Ectodermal cell (in vitro differentiated cells): ENCODE results near the gene INSL3.
"Not testable (repeated sequence)": the region's sequence is repeated elsewhere in the genome, so short reads cannot be mapped to it uniquely, and the experiment has no call there.

Experiments
- H3K27ac ChIP-seq: 2 replicates; pipeline ENCODE4 v1.7.0; 2013; ENCODE audit warnings: mild to moderate bottlenecking, low read depth, low read length; ENCODE audit not compliant: insufficient read depth, poor library complexity, severe bottlenecking
- H3K27me3 ChIP-seq: 2 replicates; pipeline ENCODE4 v1.7.0; 2013; ENCODE audit warnings: mild to moderate bottlenecking, low read length; ENCODE audit not compliant: insufficient read depth, control insufficient read depth, poor library complexity, severe bottlenecking
- H3K36me3 ChIP-seq: one replicate; pipeline ENCODE4 v1.7.0; 2013; ENCODE audit warnings: low read length; ENCODE audit not compliant: control insufficient read depth, insufficient read depth
- H3K4me1 ChIP-seq: one replicate; pipeline ENCODE4 v1.7.0; 2013; ENCODE audit warnings: low read length; ENCODE audit not compliant: control insufficient read depth, insufficient read depth
- H3K4me3 ChIP-seq: 2 replicates; pipeline ENCODE4 v1.7.0; 2013; ENCODE audit warnings: low read depth, low read length, control low read depth; ENCODE audit not compliant: insufficient read depth
- H3K9me3 ChIP-seq: 2 replicates; pipeline ENCODE4 v1.7.0; 2013; ENCODE audit warnings: mild to moderate bottlenecking, low read length, moderate library complexity; ENCODE audit not compliant: control insufficient read depth
- WGBS, 2 experiments: methylation state at CpG; one replicate each; pipeline ENCODE4 v1.1.7; 2013; ENCODE audit warnings: missing lambda C conversion rate in 2 of 2; 5-methylcytosine and 5-hydroxymethylcytosine counted together

The INSL3 gene

GRCh38 chr19:17784201-17785008, 36.9 kb downstream of the INSL3 start:
- H3K27me3 ChIP-seq = no peaks in the 10 kb centered on the region
- no peaks in the 10 kb centered on the region for H3K36me3 ChIP-seq
- no peaks in the 10 kb centered on the region for H3K4me1 ChIP-seq
- 72 to 75% methylated on average over 32 of the region's 32 CpGs for WGBS, 2 experiments
- H3K9me3 ChIP-seq = no peaks in the 10 kb centered on the region
- H3K27ac ChIP-seq = no peak overlapping the region
- H3K4me3 ChIP-seq = no peak overlapping the region

GRCh38 chr19:17783721-17784120, 37.6 kb downstream of the INSL3 start:
- H3K36me3 ChIP-seq = not testable (repeated sequence)

GRCh38 chr19:17780781-17781180, 40.5 kb downstream of the INSL3 start:
- no peaks in the 10 kb centered on the region for H3K36me3 ChIP-seq
- H3K4me3 ChIP-seq = no peak overlapping the region
- no peaks in the 10 kb centered on the region for H3K9me3 ChIP-seq
- no peaks in the 10 kb centered on the region for H3K27me3 ChIP-seq
- WGBS, 2 experiments = 88 to 94% methylated on average over 2 of the region's 2 CpGs
- H3K27ac ChIP-seq = no peak overlapping the region
- H3K4me1 ChIP-seq = no peaks in the 10 kb centered on the region

More at GRCh38 chr19:17783721-17784120, 37.6 kb downstream of the INSL3 start:
- not testable (repeated sequence) for H3K27me3 ChIP-seq, H3K27ac ChIP-seq, H3K4me3 ChIP-seq, H3K9me3 ChIP-seq, H3K4me1 ChIP-seq
- 90 to 93% methylated on average over 5 of the region's 5 CpGs for WGBS, 2 experiments

DNA sequence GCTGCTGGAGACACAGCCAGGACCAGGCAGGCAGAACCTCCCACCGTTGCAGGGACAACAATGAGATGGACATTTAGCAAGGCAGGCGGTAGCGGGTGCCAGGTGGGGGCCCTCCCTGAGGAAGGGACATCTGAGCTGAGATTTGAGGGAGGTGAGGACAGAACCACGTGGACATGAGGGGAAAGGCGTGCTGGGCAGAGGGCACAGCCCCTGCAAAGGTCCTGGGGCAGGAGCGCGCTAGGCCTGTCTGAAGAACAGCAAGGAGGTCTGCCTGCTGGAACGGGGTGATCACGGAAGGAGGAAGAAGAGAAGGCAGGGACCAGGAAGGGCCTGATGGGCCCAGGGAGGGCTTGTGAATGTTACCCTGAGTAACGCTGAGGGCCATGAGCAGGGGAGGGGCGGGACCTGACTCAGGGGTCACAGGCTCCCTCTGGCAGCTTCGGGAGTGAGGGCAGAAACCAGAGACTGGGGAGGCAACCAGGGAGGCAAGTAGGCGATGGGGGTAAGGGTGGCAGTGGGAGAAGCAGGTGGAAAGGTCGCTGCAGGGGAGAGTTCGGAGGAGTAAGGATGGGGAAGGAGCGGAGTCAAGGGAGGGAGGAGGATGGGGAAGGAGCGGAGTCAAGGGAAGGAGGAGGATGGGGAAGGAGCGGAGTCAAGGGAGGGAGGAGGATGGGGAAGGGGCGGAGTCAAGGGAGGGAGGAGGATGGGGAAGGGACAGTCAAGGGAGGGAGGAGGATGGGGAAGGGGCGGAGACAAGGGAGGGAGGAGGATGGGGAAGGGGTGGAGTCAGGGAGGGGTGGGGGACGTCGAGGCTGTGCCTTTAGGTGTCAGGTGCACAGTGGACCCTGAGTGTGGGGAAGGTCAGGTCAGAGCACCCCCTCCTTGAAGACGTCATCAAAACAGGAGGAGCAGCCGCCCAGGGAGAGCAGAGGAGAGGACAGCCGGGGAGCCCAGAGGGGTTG, 42.1 kb downstream of the INSL3 start:
- no peak overlapping the region for H3K27ac ChIP-seq
- H3K4me1 ChIP-seq = peaks cover 6% of the 10 kb centered on the region
- no peaks in the 10 kb centered on the region for H3K27me3 ChIP-seq
- 10 to 14% methylated on average over 25 of the region's 25 CpGs for WGBS, 2 experiments
- peak overlapping the region; percentile 30 for H3K4me3 ChIP-seq
- no peaks in the 10 kb centered on the region for H3K36me3 ChIP-seq
- H3K9me3 ChIP-seq = no peaks in the 10 kb centered on the region

DNA sequence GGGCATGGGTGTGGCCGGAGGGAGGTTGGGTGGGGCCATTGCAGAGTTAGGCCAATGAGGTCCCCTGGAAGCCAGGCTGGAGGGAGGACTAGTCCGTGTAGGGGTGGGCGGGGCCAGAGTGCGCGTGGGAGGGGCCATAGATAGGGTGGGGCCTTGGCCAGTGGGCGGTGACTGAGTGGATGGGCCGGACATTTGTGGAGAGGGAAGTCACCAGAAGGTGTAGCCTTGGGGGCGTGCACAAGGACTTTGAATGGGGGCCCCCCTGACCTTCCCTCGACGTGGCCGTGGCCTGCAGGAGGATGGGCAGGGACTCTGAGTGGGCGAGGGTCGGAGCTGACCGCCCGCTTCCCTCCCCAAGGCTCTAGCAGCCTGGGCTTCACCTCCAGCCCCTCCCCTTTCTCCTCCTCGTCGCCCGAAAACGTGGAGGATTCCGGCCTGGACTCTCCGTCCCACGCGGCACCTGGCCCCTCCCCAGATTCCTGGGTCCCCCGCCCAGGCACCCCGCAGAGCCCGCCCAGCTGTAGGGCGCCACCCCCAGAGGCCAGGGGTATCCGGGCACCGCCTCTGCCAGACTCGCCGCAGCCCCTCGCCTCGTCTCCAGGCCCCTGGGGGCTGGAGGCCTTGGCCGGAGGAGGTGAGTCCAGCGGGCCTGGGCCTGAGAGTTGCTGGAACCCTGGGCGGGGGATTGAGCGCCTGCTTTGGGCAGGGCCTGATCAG, 42.9 kb downstream of the INSL3 start:
- WGBS, 2 experiments = 4% methylated on average over 37 of the region's 37 CpGs
- peak overlapping the region; percentile 30 for H3K4me3 ChIP-seq
- no peaks in the 10 kb centered on the region for H3K27me3 ChIP-seq
- H3K4me1 ChIP-seq = peaks cover 6% of the 10 kb centered on the region
- no peaks in the 10 kb centered on the region for H3K9me3 ChIP-seq
- H3K36me3 ChIP-seq = no peaks in the 10 kb centered on the region
- no peak overlapping the region for H3K27ac ChIP-seq

GRCh38 chr19:17777840-17778239, 43.5 kb downstream of the INSL3 start:
- not testable (repeated sequence) for H3K36me3 ChIP-seq, H3K4me1 ChIP-seq, H3K9me3 ChIP-seq, H3K27ac ChIP-seq, H3K4me3 ChIP-seq, H3K27me3 ChIP-seq
- 80 to 81% methylated on average over 10 of the region's 10 CpGs for WGBS, 2 experiments

DNA sequence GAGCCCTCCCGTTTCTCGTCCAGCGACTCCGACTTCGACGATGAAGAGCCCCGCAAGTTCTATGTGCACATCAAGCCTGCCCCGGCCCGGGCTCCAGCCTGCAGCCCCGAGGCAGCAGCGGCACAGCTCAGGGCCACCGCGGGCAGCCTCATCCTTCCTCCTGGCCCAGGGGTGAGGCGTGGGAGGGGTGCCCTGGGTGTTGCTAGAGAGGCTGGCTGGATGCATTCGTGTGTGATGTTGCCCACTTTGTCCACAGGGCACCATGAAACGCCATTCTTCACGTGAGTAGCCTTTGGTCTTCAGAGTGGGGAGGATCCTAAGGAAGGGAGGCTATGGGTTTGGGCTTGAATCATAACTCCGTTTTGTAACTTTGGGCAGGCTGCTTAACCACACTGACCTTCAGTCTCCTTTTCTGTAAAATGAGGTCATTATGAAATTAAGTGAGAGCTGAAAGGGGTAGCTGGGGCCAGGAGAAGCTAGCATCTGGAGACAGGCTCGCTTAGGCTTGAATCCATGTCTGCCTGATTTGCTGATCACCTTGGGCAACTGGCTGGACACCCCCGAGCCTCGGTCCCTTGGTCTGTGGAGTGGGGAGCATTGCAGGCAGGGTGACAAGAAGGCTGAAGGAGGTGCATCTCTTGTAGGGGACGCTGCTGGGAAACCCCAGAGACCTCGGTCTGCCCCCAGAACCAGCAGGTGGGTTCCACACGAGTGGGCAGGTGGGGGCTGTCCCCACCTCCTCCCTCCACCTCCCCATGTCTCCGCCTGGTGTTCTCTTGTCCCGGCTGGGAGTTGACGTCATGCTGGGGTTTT, 45.1 kb downstream of the INSL3 start:
- Histone ChIP-seq H3K27ac (no peak overlapping the region), H3K4me3 (no peak overlapping the region), H3K27me3 (no peaks in the 10 kb centered on the region), H3K36me3 (peaks cover 3% of the 10 kb centered on the region), H3K9me3 (no peaks in the 10 kb centered on the region), H3K4me1 (peaks cover 6% of the 10 kb centered on the region)
- WGBS, 2 experiments = 81 to 86% methylated on average over 27 of the region's 27 CpGs

- Histone ChIP-seq H3K27ac (no peak overlapping the region), H3K4me1 (peaks cover 6% of the 10 kb centered on the region), H3K27me3 (no peaks in the 10 kb centered on the region), H3K36me3 (peaks cover 3% of the 10 kb centered on the region), H3K4me3 (no peak overlapping the region), H3K9me3 (no peaks in the 10 kb centered on the region)
- WGBS, 2 experiments = 62 to 64% methylated on average over 16 of the region's 16 CpGs
These were observed 45.9 kb downstream of the INSL3 start for GRCh38 chr19:17775245-17775927.

- no peaks in the 10 kb centered on the region for H3K27me3 ChIP-seq
- peaks cover 6% of the 10 kb centered on the region for H3K4me1 ChIP-seq
- no peak overlapping the region for H3K4me3 ChIP-seq
- H3K9me3 ChIP-seq = no peaks in the 10 kb centered on the region
- 93 to 98% methylated on average over 4 of the region's 4 CpGs for WGBS, 2 experiments
- peaks cover 3% of the 10 kb centered on the region for H3K36me3 ChIP-seq
- H3K27ac ChIP-seq = no peak overlapping the region
These were observed 49.1 kb downstream of the INSL3 start for GRCh38 chr19:17772172-17772571.
